HEK293T (cell line): ENCODE results near the gene EFHD2.

Experiments used
- BHLHE40 ChIP-seq: fragments of 450-650 bp; IDR thresholded peaks from 2 replicates; pipeline ENCODE4 v1.6.1; 2016; ENCODE audit warnings: mild to moderate bottlenecking, moderate library complexity, borderline replicate concordance
- CTBP1 ChIP-seq: fragments of 450-650 bp; IDR thresholded peaks from 2 replicates; pipeline ENCODE4 v1.6.1; 2016; ENCODE audit warnings: borderline replicate concordance
- ELF4 ChIP-seq: fragments of 450-650 bp; IDR thresholded peaks from 2 replicates; pipeline ENCODE4 v1.6.1; 2017; ENCODE audit warnings: antibody characterized with exemption
- FOXA1 ChIP-seq: fragments of 450-650 bp; IDR thresholded peaks from 2 replicates; pipeline ENCODE4 v1.6.1; 2016; ENCODE audit warnings: mild to moderate bottlenecking
- FOXK2 ChIP-seq: fragments of 450-650 bp; IDR thresholded peaks from 2 replicates; pipeline ENCODE4 v1.6.1; 2016; ENCODE audit warnings: mild to moderate bottlenecking
- LEF1 ChIP-seq: fragments of 450-650 bp; IDR thresholded peaks from 2 replicates; pipeline ENCODE4 v1.6.1; 2017; ENCODE audit warnings: mild to moderate bottlenecking, borderline replicate concordance
- SP1 ChIP-seq: fragments of 450-650 bp; IDR thresholded peaks from 2 replicates; pipeline ENCODE4 v1.6.1; 2017
- TARDBP ChIP-seq: fragments of 450-650 bp; IDR thresholded peaks from 2 replicates; pipeline ENCODE4 v1.6.1; 2016
- ZNF384 ChIP-seq: fragments of 450-650 bp; IDR thresholded peaks from 2 replicates; pipeline ENCODE4 v1.6.1; 2016

GRCh38 chr1:15399710-15400109 lies 10.0 kb upstream of the EFHD2 start:
- TF ChIP-seq ELF4 = no peak
- TF ChIP-seq LEF1 = no peak
- no peak for TF ChIP-seq CTBP1
- no peak for TF ChIP-seq ZNF384
- no peak for TF ChIP-seq SP1
- TF ChIP-seq FOXA1 = no peak
- no peak for TF ChIP-seq BHLHE40
- TF ChIP-seq FOXK2 = no peak
- TF ChIP-seq TARDBP = no peak
